Osteocyte (in vitro differentiated cells): ENCODE results near the gene GALNT7. TPM values are rescaled to one million over a fixed set of nuclear protein-coding genes. Genes with fewer than 3 reads are reported as not detected.

Experiments
- DNase-seq: peaks from one replicate; pipeline ENCODE4 v3.0.0; 2021; ENCODE audit warnings: mixed read lengths; ENCODE audit not compliant: unreplicated experiment; ENCODE audit errors: extremely low spot score
- H3K27ac Mint-ChIP-seq: one replicate; pipeline ENCODE4 v1.8.0; 2021; ENCODE audit warnings: mild to moderate bottlenecking, mixed read lengths; ENCODE audit not compliant: unreplicated experiment
- H3K27me3 Mint-ChIP-seq: one replicate; pipeline ENCODE4 v1.8.0; 2021; ENCODE audit warnings: mixed read lengths; ENCODE audit not compliant: unreplicated experiment
- H3K36me3 Mint-ChIP-seq: one replicate; pipeline ENCODE4 v1.8.0; 2021; ENCODE audit warnings: mixed read lengths; ENCODE audit not compliant: unreplicated experiment
- H3K4me1 Mint-ChIP-seq: one replicate; pipeline ENCODE4 v1.8.0; 2021; ENCODE audit warnings: mixed read lengths; ENCODE audit not compliant: unreplicated experiment
- H3K4me3 Mint-ChIP-seq: one replicate; pipeline ENCODE4 v1.8.0; 2021; ENCODE audit warnings: mild to moderate bottlenecking, moderate library complexity, mixed read lengths; ENCODE audit not compliant: unreplicated experiment
- H3K9me3 Mint-ChIP-seq: one replicate; pipeline ENCODE4 v1.8.0; 2021; ENCODE audit warnings: mixed read lengths; ENCODE audit not compliant: unreplicated experiment
- total RNA-seq: library from RNA; stranded (reverse); gene quantifications from 2 replicates; pipeline ENCODE4 v1.2.1, GENCODE V29; 2021
- TF ChIP-seq, protein P1 (sequence below): fragments of 200-600 bp; sonication (generic); IDR thresholded peaks from 2 replicates; pipeline ENCODE4 v1.5.0; 2021; ENCODE audit warnings: antibody characterized with exemption, mild to moderate bottlenecking, moderate library complexity

GALNT7 gene
- total RNA-seq, 1 donor from 2014 or later = 38.5 TPM

DNA sequence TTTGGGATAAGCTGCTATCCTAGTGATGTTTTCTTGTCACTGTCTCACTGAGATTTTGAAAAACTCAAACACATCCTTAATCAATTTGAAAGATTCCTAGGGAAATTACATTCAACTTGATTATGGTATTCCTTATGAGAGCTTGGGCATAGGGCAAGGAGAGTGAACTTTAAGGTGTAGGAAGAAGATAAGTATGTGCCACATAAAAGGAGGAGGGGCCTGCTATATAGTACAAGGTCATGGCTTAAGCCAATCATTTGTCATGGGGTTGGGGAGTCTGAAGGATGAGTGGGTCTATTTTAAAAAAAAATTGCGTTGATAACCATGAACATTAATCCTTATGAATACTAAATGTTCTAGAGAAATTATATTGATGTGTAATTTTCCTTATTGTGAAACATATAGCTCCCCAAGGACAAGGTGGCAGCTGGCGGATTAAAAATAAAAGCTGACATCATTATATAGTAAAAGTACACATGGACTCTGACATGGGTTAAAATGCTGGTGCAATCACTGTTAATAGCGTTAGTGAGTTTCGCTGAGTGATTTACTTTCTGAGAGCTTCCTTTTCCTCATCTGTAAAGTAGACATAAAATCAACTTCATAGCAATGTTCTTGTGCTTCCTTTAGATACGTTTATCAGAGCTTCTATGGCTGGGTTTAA, 17.4 kb downstream of the GALNT7 start:
- H3K27ac Mint-ChIP-seq = no peak overlapping the region
- TF ChIP-seq, protein P1, sequence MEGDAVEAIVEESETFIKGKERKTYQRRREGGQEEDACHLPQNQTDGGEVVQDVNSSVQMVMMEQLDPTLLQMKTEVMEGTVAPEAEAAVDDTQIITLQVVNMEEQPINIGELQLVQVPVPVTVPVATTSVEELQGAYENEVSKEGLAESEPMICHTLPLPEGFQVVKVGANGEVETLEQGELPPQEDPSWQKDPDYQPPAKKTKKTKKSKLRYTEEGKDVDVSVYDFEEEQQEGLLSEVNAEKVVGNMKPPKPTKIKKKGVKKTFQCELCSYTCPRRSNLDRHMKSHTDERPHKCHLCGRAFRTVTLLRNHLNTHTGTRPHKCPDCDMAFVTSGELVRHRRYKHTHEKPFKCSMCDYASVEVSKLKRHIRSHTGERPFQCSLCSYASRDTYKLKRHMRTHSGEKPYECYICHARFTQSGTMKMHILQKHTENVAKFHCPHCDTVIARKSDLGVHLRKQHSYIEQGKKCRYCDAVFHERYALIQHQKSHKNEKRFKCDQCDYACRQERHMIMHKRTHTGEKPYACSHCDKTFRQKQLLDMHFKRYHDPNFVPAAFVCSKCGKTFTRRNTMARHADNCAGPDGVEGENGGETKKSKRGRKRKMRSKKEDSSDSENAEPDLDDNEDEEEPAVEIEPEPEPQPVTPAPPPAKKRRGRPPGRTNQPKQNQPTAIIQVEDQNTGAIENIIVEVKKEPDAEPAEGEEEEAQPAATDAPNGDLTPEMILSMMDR = no peak
- no peak for DNase-seq

DNA sequence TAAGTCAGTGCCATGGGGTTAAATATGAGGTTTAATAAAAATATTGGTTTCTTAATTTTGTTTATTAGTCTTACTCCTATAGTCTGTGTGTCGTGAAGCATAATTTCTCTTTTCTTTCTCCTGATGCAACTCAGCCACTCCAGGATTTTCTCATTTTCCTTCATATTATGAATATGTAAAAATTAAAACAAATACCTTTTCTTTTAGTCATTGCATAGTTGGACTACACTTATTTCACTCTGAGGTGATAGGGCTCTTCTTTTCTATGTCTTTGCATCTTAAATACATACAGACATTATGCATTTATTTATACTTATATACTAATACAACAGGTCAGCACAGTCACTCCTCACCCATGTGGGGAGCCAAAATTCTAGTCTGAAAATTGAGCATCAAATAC, 19.1 kb downstream of the GALNT7 start:
- Mint-ChIP-seq H3K9me3 (no peaks in the 10 kb centered on the region), H3K4me3 (no peak overlapping the region)

More for the DNA sequence above, 17.4 kb downstream of the GALNT7 start:
- Mint-ChIP-seq H3K4me3 (no peak overlapping the region), H3K36me3 (no peaks in the 10 kb centered on the region), H3K27me3 (no peaks in the 10 kb centered on the region), H3K9me3 (no peaks in the 10 kb centered on the region), H3K4me1 (peaks cover 71% of the 10 kb centered on the region)

DNA sequence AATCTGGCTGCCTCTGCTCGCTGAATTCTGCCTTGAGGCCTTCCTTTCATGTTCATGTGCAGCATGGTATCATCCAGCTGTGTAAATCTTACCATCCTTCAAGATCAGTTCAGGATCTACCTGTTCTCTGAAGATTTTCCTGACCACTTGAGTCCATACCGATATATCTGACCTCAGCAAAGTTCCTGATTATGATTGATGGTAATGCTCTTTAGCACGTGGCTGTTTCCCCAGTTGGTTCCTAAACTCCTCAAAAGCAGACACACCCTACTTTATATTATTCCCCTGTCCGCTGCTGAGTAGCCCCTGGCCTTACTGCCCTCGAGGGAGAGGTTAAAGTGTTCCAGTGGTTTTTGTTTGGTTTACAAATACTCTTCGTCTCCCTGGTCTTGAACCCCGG, 20.0 kb downstream of the GALNT7 start:
- H3K4me1 Mint-ChIP-seq = peaks cover 69% of the 10 kb centered on the region

More for the DNA sequence above, 19.1 kb downstream of the GALNT7 start:
- DNase-seq = no peak
- no peak overlapping the region for H3K27ac Mint-ChIP-seq
- TF ChIP-seq, protein P1 = no peak
- peaks cover 71% of the 10 kb centered on the region for H3K4me1 Mint-ChIP-seq
- no peaks in the 10 kb centered on the region for H3K27me3 Mint-ChIP-seq
- H3K36me3 Mint-ChIP-seq = no peaks in the 10 kb centered on the region

DNA sequence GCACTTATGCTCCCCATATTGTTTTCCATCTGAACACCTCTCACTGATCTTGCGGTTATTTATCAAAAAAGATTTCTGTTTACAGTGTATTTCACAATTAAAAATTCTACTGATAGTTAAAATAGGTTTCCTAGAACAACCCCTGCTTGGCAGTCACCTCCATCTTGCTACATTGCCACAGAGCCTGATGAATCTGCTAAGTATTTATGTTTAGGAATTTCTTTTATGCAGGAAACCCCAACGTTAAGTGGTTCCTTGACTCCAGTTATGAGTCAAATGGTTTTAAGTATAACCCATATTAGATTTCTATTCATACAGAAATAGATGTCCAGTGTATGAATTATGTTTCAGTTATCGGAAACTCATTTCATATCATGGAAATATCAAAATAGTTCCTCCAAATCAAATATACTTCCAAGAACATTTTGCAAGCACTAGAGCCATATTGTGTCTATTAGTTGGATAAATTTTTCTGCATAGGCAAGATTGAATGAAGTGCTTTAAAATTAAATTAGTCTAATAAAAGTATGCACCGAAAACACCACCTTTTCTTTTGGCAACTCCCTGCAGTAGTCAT, 20.6 kb downstream of the GALNT7 start:
- Mint-ChIP-seq H3K4me1 (peaks cover 73% of the 10 kb centered on the region), H3K36me3 (no peaks in the 10 kb centered on the region)
- no peak for DNase-seq

More for the DNA sequence above, 20.0 kb downstream of the GALNT7 start:
- H3K27me3 Mint-ChIP-seq = no peaks in the 10 kb centered on the region
- no peak for DNase-seq
- no peak overlapping the region for H3K4me3 Mint-ChIP-seq
- no peaks in the 10 kb centered on the region for H3K36me3 Mint-ChIP-seq
- peak overlapping the region; percentile 44 for H3K27ac Mint-ChIP-seq
- H3K9me3 Mint-ChIP-seq = no peaks in the 10 kb centered on the region
- TF ChIP-seq, protein P1 = no peak

DNA sequence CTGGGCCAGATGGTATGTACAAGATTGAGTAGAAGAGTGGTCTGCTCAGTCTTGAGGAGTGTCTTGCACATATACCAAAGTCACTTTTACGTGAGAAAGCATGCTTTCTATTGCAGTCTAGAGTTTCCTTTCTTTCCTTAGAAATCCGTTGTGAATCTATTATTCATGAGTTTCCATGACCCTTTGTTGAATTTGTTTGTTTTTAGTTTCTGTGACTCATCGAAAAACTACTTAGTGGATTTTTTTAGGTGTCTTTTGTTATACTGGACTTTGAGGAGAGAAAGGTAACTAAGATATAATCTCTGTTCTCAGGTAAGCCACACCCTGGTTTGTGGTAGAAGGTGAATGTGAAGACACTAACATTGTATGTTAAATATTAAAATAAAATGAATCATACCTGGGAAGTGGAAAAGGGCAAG, 23.0 kb downstream of the GALNT7 start:
- TF ChIP-seq, protein P1 = no peak
- peak overlapping the region; percentile 66 for H3K27ac Mint-ChIP-seq
- H3K4me1 Mint-ChIP-seq = peaks cover 70% of the 10 kb centered on the region
- no peak overlapping the region for H3K4me3 Mint-ChIP-seq
- no peaks in the 10 kb centered on the region for H3K27me3 Mint-ChIP-seq
- no peaks in the 10 kb centered on the region for H3K36me3 Mint-ChIP-seq
- no peaks in the 10 kb centered on the region for H3K9me3 Mint-ChIP-seq
- no peak for DNase-seq

More for the DNA sequence above, 20.6 kb downstream of the GALNT7 start:
- no peaks in the 10 kb centered on the region for H3K27me3 Mint-ChIP-seq
- no peak overlapping the region for H3K27ac Mint-ChIP-seq
- no peak overlapping the region for H3K4me3 Mint-ChIP-seq
- no peaks in the 10 kb centered on the region for H3K9me3 Mint-ChIP-seq
- TF ChIP-seq, protein P1 = no peak
